Esophagus squamous epithelium (tissue), 5 donors: Measurements from ENCODE around the gene CD247. TPM values are rescaled to one million over a fixed set of nuclear protein-coding genes. Genes with fewer than 3 reads are reported as not detected.

Experiments used
- DNase-seq: peaks from one replicate; lab custom pipeline; 2025; lab: John Stamatoyannopoulos, UW
- H3K27ac ChIP-seq, 4 donors: fragments of 200-600 bp; sonication (generic); one replicate each; pipeline ENCODE4 v1.5.1; 2016 to 2019; ENCODE audit warnings: mild to moderate bottlenecking in 1 of 4
- H3K27me3 ChIP-seq, 4 donors: fragments of 200-600 bp; sonication (generic); 1 replicate in 3 of 4; 2 replicates in 1 of 4; pipeline versions ENCODE4 v1.5.1 to v1.6.0; 2017 to 2021; ENCODE audit warnings: antibody characterized with exemption in 1 of 4
- H3K36me3 ChIP-seq, 3 donors: fragments of 200-600 bp; sonication (generic); one replicate each; pipeline ENCODE4 v1.5.1; 2016 to 2019
- H3K4me1 ChIP-seq, 3 donors: fragments of 200-600 bp; sonication (generic); one replicate each; pipeline ENCODE4 v1.5.1; 2017 to 2019
- H3K4me3 ChIP-seq, 4 donors: fragments of 200-600 bp; sonication (generic); 1 replicate in 3 of 4; 2 replicates in 1 of 4; pipeline ENCODE4 v1.5.1; 2016 to 2019; ENCODE audit warnings: mild to moderate bottlenecking in 2 of 4, moderate library complexity in 1 of 4
- H3K9me3 ChIP-seq, 3 donors: fragments of 200-600 bp; sonication (generic); one replicate each; pipeline ENCODE4 v1.5.1; 2016 to 2019
- POLR2A ChIP-seq, 4 donors: fragments of 450-650 bp; IDR thresholded peaks; one replicate each; pipeline ENCODE4 v1.6.1; 2017; ENCODE audit warnings: antibody characterized with exemption in 4 of 4, mild to moderate bottlenecking in 4 of 4, moderate library complexity in 3 of 4
- WGBS, 2 donors: methylation state at CpG; one replicate each; pipeline ENCODE4 v1.1.5; 2018; 5-methylcytosine and 5-hydroxymethylcytosine counted together
- intact Hi-C: fragments of 100-400 bp; cut with DNase I; formaldehyde crosslinking; loops from one replicate; pipeline ENCODE4 v1.15.0; 2022
- total RNA-seq, 4 donors: library from RNA; depleted of rRNA; stranded (reverse); fragments of >200 nt; gene quantifications; one replicate each; pipeline ENCODE4 v1.1.0, GENCODE V29; 2016
- TF ChIP-seq, protein P1 (sequence below), 6 experiments: fragments of 450-650 bp in 4 of 6; fragments of 200-600 bp in 2 of 6; sonication (generic) in 2 of 6; IDR thresholded peaks; one replicate each; pipeline ENCODE4 v1.5.1; 2016 to 2019; ENCODE audit warnings: antibody characterized with exemption in 6 of 6, mild to moderate bottlenecking in 4 of 6, moderate library complexity in 4 of 6
- donor health status: DM: yes; HTN: yes; CAD: no.

The CD247 gene
- total RNA-seq, 4 donors from 2014 or later, result 0.68 to 3.5 (median 3.1) TPM

DNA sequence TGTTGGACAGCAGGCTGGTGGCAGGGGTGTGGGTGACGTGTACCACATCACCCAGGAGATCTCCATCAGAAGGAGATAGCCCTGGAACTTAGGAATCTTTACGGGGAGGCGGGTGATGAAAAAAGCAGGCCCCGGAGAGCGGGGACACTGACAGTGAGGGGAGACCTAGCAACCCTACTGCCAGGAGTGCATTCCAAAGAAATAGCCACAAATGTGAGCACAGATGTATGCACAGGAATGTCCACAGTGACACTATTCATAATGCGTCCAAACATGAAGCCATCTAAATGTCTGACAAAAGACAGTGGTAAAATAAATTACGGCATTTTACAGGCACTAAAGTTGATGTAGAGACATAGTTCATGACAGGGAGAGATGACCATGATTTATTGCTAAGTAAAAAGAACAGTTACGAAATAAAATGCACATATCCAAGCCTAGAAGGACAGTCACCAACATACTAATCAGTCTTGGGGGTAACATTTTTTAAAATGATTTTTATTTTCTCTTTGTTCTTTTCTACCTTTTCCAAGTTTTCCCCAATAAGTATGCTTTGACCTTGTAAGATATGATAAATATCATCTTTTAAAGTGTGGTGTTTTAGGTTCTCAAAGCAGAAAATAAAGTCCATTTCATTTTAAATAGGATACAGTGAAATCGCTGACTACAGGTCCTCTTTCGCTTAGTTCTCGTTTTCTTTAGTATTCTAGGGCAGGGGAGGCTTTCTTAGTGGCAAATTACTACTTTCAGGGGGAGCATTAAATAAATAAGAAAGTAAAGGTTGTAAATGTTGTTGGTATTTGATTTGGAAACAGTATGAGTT lies 21.3 kb downstream of the CD247 start:
- no peak for DNase-seq
- no peak overlapping the region for H3K27ac ChIP-seq
- 74 to 75% methylated on average over 11 of the region's 11 CpGs for WGBS, 2 donors

DNA sequence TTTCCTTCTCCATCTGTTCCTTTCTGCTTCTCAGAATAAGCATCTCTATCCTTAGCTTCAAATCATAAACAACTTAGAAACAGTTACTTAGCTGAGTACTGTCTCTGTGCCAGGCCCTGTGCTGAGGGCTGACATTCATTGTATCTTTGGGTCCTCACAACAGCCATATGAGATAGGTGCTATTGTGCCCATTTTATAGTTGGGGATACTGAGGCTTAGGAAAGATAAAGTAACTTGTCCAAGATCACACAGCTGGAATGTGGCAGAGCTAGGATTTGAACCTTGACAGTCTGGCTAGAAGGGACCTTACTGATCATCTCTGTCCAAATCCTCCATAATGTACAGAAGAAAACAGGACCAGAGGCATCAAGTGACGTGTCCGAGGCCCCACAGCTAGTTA lies 25.0 kb downstream of the CD247 start:
- no peak for TF ChIP-seq POLR2A (IDR thresholded peaks at IDR 0.05)
- TF ChIP-seq, protein P1, sequence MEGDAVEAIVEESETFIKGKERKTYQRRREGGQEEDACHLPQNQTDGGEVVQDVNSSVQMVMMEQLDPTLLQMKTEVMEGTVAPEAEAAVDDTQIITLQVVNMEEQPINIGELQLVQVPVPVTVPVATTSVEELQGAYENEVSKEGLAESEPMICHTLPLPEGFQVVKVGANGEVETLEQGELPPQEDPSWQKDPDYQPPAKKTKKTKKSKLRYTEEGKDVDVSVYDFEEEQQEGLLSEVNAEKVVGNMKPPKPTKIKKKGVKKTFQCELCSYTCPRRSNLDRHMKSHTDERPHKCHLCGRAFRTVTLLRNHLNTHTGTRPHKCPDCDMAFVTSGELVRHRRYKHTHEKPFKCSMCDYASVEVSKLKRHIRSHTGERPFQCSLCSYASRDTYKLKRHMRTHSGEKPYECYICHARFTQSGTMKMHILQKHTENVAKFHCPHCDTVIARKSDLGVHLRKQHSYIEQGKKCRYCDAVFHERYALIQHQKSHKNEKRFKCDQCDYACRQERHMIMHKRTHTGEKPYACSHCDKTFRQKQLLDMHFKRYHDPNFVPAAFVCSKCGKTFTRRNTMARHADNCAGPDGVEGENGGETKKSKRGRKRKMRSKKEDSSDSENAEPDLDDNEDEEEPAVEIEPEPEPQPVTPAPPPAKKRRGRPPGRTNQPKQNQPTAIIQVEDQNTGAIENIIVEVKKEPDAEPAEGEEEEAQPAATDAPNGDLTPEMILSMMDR (IDR thresholded peaks at IDR 0.05), result no peak
- Histone ChIP-seq H3K36me3 (no peaks in the 10 kb centered on the region), H3K4me3 (no peak overlapping the region), H3K27me3 (peaks cover 0 to 52% (median 0%) of the 10 kb centered on the region in 4 donors), H3K4me1 (peaks cover 0 to 7% (median 0%) of the 10 kb centered on the region in 3 donors), H3K27ac (no peak overlapping the region), H3K9me3 (no peaks in the 10 kb centered on the region)
- no peak for DNase-seq
- intact Hi-C loops, result no loop called here
- 88% methylated on average over 2 of the region's 2 CpGs; no CpG with 5 or more reads in 1 of the 2 donors for WGBS, 2 donors

More for the DNA sequence above, 21.3 kb downstream of the CD247 start:
- TF ChIP-seq, protein P1 (IDR thresholded peaks at IDR 0.05), result no peak
- no peak for TF ChIP-seq POLR2A (IDR thresholded peaks at IDR 0.05)
- no peaks in the 10 kb centered on the region for H3K9me3 ChIP-seq
- no peaks in the 10 kb centered on the region for H3K36me3 ChIP-seq
- H3K4me1 ChIP-seq, result no peaks in the 10 kb centered on the region
- H3K27me3 ChIP-seq, result peaks cover 0 to 63% (median 0%) of the 10 kb centered on the region in 4 donors
- intact Hi-C loops, result no loop called here
- H3K4me3 ChIP-seq, result no peak overlapping the region

DNA sequence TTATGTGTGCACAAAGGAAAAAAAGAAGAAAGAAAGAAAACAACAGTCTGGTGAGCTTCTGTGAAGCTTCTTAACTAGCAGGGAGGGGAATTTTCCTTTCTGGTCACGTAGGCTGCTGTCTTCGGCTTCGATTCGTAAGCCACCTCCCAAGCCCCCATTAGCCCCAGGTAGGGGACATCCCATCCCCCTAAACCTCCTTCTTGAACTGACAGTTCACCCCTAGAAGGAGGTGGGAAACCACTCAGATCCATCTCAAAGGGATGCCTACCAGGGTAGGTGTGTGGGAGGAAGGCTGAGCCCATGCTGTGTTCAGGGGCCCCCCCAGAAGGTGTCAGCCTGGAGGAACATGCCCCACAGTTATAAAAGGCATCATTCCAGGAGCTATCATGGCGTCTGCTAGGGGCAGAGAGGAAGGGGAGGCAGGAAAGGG lies 25.8 kb downstream of the CD247 start:
- peaks cover 0 to 47% (median 0%) of the 10 kb centered on the region in 4 donors for H3K27me3 ChIP-seq
- TF ChIP-seq, protein P1 (IDR thresholded peaks at IDR 0.05), result no peak
- TF ChIP-seq POLR2A (IDR thresholded peaks at IDR 0.05), result no peak
- no peaks in the 10 kb centered on the region for H3K9me3 ChIP-seq
- H3K4me1 ChIP-seq, result peaks cover 0 to 9% (median 0%) of the 10 kb centered on the region in 3 donors
- H3K4me3 ChIP-seq, result no peak overlapping the region
- no peaks in the 10 kb centered on the region for H3K36me3 ChIP-seq
- no peak overlapping the region for H3K27ac ChIP-seq
- no peak for DNase-seq
- intact Hi-C loops, result no loop called here
- 36 to 64% methylated on average over 5 of the region's 5 CpGs for WGBS, 2 donors

DNA sequence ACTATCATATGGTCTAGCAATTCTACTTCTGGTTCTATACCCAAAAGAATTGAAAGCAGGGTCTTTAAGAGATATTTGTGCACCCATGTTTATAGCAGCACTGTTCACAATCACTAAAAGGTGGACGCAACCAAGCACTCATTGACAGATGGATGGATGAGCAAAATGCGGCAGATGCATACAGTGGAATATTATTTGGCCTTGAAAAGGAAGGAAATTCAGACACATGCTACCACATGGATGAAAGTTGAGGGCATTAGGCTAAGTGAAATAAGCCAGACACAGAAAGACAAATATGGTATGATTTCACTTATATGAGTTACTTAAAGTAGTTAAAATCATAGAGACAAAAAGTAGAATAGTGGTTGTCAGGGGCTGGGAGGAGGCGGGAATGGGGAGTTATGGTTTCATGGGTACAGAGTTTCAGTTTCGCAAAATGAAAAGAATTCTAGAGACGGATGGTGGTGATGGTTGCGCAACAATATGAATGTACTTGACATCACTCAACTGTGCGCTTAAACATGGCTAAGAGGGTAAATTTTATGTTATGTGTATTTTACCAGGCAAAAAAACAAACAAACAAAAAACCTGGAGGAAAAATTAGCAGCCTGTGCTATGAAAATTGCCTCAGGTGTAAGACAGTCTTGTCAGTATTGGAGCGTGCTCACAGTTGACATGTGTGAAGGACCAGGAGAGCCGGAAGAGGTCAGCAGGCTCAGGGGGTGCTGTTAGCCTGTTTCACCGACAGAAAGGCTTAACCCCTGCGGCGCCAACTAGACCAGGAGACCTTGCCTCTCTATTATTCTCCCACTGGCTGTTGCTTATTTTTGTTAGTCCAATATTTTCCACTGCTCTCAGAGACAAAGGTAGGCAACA lies 26.5 kb downstream of the CD247 start:
- Histone ChIP-seq H3K4me3 (no peak overlapping the region), H3K27me3 (peaks cover 0 to 44% (median 0%) of the 10 kb centered on the region in 4 donors), H3K36me3 (no peaks in the 10 kb centered on the region), H3K27ac (no peak overlapping the region), H3K9me3 (no peaks in the 10 kb centered on the region), H3K4me1 (peaks cover 0 to 10% (median 0%) of the 10 kb centered on the region in 3 donors)
- 66 to 70% methylated on average over 12 of the region's 12 CpGs for WGBS, 2 donors
- intact Hi-C loops, result no loop called here
- TF ChIP-seq POLR2A (IDR thresholded peaks at IDR 0.05), result no peak
- TF ChIP-seq, protein P1 (IDR thresholded peaks at IDR 0.05), result no peak
- DNase-seq, result no peak
